Tracheal epithelial cell (primary cell): ENCODE results near the gene NFIX. TPM values are rescaled to one million over a fixed set of nuclear protein-coding genes. Genes with fewer than 3 reads are reported as not detected.

ENCODE experiments used
- total RNA-seq: library from RNA; depleted of rRNA; stranded (reverse); fragments of >200 nt; gene quantifications from 2 replicates; pipeline ENCODE4 v1.2.1, GENCODE V29; 2014

NFIX gene
- 8.7 and 16.6 TPM in 2 replicates for total RNA-seq

DNA sequence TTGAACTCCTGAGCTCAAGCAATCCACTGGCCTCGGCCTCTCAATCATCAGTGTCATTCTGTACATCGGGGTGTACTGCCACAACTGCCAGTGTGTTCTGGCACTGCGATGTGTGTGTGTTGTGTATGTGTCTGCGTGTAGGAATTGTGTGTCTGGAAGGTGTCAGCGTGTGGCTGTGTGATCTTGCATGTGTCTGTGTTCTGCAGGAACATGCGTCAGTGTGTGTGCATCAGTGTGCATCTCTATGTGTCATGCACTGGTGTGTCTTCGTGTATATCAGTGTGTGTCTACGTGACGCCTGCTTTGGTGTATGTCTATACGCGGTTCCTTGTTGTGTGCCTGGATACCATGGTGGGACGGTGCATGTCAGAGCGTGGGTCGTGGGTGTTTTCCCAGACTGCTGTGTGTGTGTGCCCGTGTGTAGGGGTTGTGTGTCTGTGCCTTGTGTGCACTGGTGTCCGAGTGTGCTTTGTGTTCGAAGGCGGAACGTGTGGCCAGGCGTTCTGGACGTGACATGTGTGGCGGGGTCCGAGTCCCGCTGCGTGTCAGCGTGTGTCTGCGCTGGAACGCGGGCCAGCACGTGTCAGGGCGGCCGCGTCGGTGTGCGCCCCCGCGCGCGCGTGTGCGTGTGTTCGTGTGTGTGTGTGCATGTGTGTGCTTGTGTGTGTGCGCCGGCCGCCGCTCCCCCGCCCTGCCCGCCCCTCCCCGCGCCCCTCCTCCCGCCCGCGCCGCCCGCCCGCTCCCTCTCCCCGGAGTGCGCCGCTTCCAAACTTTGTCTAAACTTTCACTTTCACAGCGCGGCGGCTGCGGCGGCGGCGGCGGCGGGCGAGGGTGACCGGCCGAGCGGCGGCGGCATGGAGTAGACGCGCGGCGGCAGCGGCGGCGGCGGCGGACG is at the start of gene NFIX:
Gene NFIX (plus strand): TSS at position 775 of the 895 bp plus-strand sequence. CDS start 363 bp downstream, outside the sequence.

GRCh38 chr19:12945479-12946091 is 49.7 kb upstream of the NFIX start, which contains the start of gene RAD23A:
Gene RAD23A, plus strand, starts transcription at chr19:12945862. Its CDS starts 87 bp downstream, at chr19:12945949.

DNA sequence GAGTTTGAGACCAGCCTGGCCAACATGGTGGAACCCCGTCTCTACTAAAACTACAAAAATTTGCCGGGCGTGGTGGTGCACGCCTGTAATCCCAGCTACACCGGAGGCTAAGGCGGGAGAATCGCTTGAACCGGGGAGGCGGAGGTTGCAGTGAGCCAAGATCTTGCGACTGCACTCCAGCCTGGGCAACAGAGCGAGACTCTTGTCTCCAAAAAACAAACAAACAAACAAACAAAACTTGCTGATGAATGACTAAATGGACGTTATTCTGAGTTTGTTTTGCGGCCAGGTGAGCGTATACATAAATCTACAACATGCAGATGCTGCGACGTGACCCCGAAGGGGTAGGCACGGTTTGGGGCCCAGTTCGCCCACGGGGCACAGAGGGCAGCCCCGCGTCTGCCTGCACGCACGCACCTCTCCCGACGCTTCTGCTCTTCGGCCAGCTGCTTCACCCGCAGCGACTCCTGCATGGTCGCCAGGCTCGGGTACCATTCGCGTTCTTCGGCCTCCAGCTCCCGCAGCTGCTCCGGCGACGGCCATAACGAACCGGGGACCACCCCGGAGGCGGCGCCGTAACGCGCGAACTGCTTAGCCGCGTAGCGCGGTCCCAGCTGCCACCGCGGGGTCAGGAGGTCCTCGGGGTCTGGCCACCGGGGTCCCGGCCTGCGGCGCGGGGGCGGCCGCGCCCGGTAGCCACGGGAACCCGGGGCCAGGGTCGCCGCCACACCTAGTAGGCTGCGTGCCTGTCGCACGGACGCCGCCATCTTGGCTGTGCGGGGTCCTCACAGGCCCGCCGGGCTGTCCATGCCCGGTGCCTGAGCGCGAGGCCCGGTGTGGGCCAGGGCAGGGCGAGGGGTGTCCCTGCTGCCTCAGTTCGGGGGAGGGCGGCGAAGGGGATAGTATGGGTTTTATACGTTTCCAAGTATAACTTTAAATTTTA is 38.6 kb upstream of the NFIX start, which contains the start of gene GADD45GIP1:
Gene GADD45GIP1 (minus strand): TSS at position 778 of the 943 bp plus-strand sequence. CDS start 11 bp downstream, at position 767.

GRCh38 chr19:12969292-12969988 is 25.8 kb upstream of the NFIX start, which contains the start of gene DAND5:
Gene DAND5, plus strand, starts transcription at chr19:12969576. Its CDS starts 85 bp downstream, at chr19:12969661.

DNA sequence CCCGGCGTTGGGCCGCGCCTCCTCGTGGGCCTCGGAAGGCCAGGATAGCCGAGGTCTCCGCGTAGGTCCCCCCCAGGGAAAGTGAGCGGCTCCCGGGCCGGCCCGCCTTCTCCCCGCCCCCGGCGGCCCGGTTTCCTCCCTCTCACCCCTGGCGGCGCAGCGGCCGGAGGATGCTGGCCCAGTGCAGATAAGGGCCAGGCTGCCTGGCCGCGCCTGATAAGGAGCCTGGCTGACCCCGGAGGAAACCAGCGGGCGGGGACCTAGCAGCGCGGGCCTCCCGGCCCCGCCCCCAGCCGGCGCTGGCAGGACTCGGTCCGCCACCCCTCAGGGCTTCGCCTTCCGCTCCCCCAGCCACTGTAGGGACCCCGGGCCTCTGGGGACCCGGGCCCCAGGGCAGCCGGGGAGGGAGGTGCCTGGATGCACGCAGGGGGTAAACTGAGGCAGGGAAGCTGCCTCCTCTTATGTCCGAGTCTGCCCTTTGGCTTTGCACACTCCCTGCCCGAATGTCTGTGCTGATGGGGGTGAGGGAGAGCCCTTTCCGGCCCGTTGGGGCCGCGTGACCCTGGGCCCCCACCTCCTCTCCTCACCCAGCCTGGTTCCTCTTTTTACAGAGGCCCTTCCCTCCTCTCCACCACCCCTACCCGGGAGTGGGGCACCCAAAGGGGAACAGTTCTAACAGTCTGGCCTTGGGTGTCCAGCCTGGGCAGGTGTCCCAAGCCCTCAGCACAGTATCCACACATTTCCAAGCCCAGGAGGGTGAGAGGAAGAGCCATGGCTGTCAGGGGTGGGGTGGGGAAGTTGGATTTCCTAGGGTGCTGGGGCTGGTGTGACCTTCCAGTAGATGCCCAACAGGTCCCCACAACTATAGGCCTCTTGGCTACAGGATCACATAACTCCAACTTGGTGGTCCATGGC is 107.6 kb downstream of the NFIX start, which contains the start of gene LYL1:
Gene LYL1 (minus strand): TSS at position 193 of the 915 bp plus-strand sequence. CDS start 1,687 bp downstream, outside the sequence.

GRCh38 chr19:13116282-13117175 is 121.3 kb downstream of the NFIX start, which contains the start of gene TRMT1:
Gene TRMT1, minus strand, starts transcription at chr19:13116740. Its CDS starts 341 bp downstream, at chr19:13116399.

GRCh38 chr19:13117772-13118423 is 122.6 kb downstream of the NFIX start, which contains the start of gene NACC1:
Gene NACC1, plus strand, starts transcription at chr19:13118264. Its CDS starts 16,944 bp downstream, at chr19:13135208.

Other genes with a start within 250 kb of the NFIX start
- not detected in 2 replicates for gene BEST2, start 243.7 kb upstream of the NFIX start, total RNA-seq
- gene HOOK2, start 219.9 kb upstream of the NFIX start, total RNA-seq, result 40.9 and 52.3 TPM in 2 replicates
- 221 and 311 TPM in 2 replicates for gene JUNB, start 204.0 kb upstream of the NFIX start, total RNA-seq
- gene PRDX2, start 193.7 kb upstream of the NFIX start, total RNA-seq, result 178 and 246 TPM in 2 replicates
- gene THSD8, start 193.4 kb upstream of the NFIX start, total RNA-seq, result not detected in 2 replicates
- gene RNASEH2A, start 188.9 kb upstream of the NFIX start, total RNA-seq, result 9.2 and 14.7 TPM in 2 replicates
- gene RTBDN, start 160.9 kb upstream of the NFIX start, total RNA-seq, result not detected in 2 replicates
- gene MAST1, start 157.0 kb upstream of the NFIX start, total RNA-seq, result 0.43 and 1.4 TPM in 2 replicates
- gene DNASE2, start 114.0 kb upstream of the NFIX start, total RNA-seq, result 25.8 and 48.2 TPM in 2 replicates
- gene KLF1, start 108.3 kb upstream of the NFIX start, total RNA-seq, result 0.24 TPM in 1 of 2 replicates, not detected in the other
- 21.5 and 28.9 TPM in 2 replicates for gene GCDH, start 104.3 kb upstream of the NFIX start, total RNA-seq
- not detected in 2 replicates for gene SYCE2, start 76.2 kb upstream of the NFIX start, total RNA-seq
- 77.2 and 78.3 TPM in 2 replicates for gene FARSA, start 61.8 kb upstream of the NFIX start, total RNA-seq
- 522 and 1,123 TPM in 2 replicates for gene CALR, start 56.9 kb upstream of the NFIX start, total RNA-seq
- gene RAD23A, start 49.6 kb upstream of the NFIX start, total RNA-seq, result 71.6 and 126 TPM in 2 replicates
- gene GADD45GIP1, start 38.3 kb upstream of the NFIX start, total RNA-seq, result 16.8 and 22.9 TPM in 2 replicates
- 0.24 TPM in 1 of 2 replicates, not detected in the other for gene DAND5, start 25.9 kb upstream of the NFIX start, total RNA-seq
- gene LYL1, start 107.4 kb downstream of the NFIX start, total RNA-seq, result 0.72 and 4.3 TPM in 2 replicates
- 76.9 and 79.5 TPM in 2 replicates for gene TRMT1, start 121.3 kb downstream of the NFIX start, total RNA-seq
- 37.1 and 43.1 TPM in 2 replicates for gene NACC1, start 122.8 kb downstream of the NFIX start, total RNA-seq
- gene STX10, start 154.9 kb downstream of the NFIX start, total RNA-seq, result 68.7 and 69.7 TPM in 2 replicates
- gene IER2, start 154.9 kb downstream of the NFIX start, total RNA-seq, result 18.8 and 23.0 TPM in 2 replicates